Stimulated activated CD4-positive, alpha-beta T cell treated with anti-CD3 and anti-CD28 coated beads, Interleukin-4, amount 100 ng/mL, for 4 hours (primary cell): ENCODE results near the gene LAMB1.

Source experiments
- DNase-seq, 2 experiments: peaks; one replicate each; pipeline ENCODE4 v3.0.0-alpha.2; 2020

LAMB1 gene

GRCh38 chr7:108016841-108017775, 14.1 kb upstream of the LAMB1 start:
- no peak for DNase-seq

DNA sequence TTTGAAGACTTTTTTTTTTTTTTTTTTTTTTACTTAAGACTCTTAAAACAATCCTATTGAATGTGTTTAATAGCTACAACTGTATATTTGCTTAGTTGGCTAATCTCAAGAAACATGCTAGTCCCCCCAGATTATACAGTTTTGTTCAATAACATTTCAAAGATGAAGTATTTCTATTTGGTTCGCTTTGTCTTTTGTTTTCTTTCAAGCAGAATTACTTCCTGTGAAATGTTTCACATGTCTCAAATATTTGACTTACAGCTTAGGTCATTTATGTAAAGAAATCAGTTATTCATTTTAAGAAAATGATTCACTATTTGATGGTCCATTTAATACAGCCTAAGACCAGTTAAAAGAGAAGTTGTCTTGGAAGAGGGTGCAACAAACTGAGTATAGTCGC, 12.8 kb upstream of the LAMB1 start:
- DNase-seq: no peak

DNA sequence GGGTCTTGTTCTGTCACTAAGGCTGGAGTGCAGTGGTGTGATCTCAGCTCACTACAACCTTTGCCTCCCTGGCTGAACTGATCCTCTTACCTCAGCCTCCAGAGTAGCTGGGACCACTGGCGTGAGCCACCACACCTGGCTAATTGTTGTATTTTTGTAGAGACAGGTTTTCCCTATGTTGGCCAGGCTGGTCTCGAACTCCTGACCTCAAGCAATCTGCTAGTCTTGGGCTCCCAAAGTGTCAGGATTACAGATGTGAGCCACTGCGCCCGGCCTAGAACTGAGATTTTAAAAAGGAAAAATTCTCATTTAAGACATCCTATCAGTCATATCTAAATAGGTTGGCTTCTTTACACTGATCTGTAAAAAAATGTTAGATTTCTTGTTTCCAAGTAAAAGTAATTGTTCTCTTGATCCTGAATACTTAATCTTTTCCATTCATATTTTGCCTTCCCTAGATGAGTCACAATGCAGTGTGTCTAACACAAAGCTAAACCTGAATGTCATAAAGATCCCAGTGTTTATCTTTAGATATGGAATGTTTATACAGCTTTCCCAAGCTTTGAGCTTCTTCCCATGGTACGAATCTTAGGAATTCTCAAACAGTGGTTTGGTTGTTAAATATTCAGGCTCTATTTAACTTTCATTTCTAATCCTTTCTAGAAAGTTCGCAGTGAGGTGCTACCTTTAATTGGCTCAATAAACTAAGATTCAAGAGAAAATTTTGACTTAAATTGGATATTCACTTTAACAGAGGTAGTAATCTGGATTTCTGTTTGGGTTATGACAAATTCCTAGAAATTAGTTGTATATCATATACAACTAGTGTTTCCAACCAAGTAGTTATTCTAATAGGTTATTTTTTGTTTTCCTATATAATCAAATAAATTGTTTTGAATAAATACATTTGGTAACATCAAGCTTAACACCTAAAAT, 12.1 kb upstream of the LAMB1 start:
- DNase-seq: no peak

DNA sequence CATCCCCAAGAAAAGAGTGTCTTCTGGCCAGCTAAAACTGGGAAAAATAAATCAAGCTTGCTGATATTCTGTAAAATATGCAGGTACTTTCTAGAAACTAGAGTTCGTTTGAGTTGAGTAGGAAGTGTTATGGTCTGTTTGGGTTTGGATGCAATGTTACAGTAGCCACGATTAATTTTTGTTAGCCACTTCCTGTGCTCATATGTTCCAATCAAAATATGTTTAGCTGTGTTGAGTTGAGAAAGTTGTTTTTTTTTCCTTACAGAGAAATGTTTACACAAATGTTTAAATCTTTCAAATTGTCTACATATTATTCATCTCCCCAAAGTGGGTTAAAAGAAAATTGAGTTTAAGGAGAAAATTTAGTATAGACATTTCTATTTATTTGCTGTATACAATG, 11.3 kb upstream of the LAMB1 start:
- DNase-seq: no peak

DNA sequence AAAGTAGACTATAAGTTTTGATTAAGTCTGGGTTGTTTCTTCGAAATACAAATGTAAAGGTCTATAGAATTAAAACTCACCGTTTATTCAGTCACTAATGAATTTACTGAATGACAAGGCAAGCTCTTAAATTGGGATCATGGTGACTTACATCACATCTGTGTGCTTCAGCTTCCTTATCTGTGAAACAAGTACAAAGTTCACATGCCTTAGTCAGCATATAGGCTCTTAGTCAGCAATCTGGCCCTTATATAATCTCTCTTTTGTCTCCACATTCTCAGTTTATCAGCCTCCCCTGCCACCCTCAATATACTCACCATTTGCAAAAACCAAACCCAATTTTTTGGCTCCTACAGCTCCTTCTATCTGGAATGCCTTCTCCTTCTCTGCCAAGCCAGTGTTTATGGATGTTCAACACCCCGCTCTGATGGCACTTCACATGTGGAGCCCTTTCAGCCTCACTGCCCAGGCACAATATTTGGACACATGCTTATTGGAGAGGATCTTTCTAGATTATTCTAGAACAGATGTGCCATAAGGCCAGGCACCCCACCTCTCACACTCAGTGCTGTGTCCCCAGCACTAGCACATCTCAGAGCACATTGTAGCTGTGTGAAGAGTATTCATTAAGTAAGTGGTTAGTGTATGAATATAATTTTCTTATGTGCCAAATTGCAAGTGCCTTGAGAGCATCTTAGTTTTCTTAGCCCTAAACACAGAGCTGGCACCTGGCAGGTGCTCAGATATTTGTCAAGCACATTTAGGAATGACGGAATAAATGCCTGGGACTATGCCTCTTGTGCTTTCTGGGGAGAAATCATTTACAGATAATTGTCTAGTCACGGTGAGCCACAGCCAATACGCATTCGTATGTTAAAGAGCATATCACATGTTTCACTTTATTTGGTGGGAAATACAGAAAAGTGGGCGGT, 9.8 kb upstream of the LAMB1 start:
- DNase-seq: no peak

DNA sequence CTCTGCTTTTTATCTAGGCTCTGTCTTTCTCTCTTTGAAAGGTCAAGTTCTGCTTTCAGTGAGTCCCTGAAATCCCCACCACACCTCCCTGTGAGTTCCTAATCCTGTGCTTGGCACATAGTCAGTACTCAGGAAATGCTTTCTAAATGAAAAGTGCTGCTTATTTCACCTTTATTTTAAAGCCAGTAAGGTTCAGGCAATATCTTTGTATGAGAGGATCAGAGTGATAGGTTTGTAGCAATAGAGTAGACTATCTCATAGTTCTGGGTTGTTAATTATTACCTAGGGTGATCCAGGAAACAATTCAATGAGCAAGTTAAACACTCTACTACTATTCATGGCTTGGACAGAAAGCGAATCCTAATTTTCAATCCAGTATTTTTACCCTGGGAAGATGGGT, 7.4 kb upstream of the LAMB1 start:
- no peak for DNase-seq

DNA sequence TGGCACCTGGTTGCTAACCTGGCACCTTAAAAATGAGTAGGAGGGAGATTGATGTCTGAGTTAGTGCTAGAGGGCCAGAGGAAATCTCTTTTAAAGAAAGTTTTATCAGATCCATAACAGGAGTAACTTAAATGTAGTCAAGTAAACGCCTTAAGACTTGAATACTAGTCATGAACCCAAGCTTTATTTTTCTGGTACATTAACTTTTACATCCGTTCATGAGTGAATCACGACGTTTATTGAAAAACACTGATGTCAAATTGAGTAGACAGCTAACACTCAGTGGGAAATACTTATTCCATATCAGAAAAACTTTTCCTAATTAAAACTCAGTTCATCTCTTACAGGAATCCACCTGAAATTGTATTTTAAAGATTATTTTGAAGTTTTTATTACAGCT, 6.9 kb upstream of the LAMB1 start:
- no peak for DNase-seq

DNA sequence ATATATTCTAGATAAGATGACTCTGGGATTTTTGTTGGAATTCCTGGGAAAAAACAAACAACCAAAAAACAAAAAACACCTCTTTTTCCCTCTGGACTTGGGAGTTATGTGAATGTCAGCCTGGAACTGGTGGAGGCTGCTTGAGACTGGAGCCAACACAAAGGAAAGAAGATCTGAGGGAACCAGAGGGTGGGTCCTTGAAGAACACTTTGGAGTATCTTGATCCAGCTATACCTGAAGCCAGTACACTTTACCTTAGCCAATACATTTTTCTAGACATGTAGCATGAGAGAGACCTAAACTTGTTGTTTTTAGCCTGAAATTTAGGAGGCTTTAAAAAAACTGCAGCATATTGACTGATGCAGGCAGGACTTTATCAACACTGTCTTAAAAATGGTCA, 5.9 kb upstream of the LAMB1 start:
- DNase-seq: no peak

DNA sequence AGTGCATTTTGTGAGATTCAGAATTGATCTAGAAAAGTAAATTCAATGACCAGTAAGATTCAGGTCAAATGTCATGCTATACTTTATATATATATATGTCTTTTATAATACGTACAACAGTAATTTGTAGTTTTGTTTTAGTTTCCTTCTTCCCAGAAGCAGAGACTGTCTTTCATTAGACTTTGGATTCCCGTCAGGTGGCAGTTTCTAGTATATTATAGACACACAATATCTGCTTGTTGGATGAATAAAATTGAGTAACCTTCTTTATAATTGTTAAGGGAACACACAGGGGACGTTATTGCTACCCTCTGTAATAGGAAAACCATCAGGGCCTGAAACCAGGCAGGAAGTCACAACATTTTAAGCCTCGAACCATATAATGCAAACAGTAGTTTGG, 5.3 kb upstream of the LAMB1 start:
- no peak for DNase-seq

- no peak for DNase-seq
These were observed 4.8 kb upstream of the LAMB1 start for GRCh38 chr7:108007762-108008161.

- DNase-seq: no peak
These were observed 4.3 kb upstream of the LAMB1 start for GRCh38 chr7:108007261-108007660.

DNA sequence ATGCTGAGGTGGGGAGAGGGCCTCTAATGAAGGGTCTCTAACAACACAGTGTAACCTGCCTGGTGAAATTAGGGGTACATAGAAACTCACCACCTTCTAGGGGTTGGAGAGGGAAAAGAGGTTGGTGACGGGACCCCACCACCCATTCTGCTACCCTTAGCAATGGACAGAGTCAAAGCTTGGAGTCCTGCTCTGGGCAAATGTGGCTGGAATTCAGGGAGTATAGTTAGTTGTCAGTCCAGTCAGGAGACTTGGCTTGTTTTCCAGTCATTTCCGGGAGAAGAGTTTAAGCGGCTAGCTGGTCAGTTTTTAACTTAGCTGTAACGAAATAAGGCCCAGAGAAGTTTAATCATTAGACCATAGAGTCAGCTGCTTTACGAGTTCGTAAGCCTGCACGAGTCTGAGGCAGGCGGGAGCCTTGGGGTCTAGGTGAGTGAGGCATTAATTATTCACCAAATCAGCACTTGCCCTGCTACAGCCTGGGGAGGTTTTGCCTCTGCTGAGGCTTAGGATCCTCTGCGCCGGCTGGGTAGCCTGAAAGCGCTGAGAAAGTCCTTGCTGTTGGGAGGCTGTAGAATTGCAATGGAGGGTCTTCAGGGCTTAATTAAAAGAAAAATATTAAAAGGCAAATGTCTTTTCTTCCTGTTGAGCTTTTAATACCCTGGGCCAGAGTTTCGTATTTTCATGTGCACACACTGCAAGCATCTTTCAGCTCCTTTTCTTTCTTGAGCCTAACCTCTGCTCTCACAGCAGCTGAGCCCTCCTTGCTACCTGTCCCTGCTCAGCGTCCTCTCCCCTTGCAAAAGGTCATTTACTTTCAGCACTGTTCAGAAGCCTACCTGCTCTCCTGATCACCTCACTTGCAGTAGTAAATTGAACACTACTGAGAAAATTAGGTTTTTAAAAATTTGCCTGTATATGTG, 1.5 kb upstream of the LAMB1 start:
- no peak for DNase-seq

DNA sequence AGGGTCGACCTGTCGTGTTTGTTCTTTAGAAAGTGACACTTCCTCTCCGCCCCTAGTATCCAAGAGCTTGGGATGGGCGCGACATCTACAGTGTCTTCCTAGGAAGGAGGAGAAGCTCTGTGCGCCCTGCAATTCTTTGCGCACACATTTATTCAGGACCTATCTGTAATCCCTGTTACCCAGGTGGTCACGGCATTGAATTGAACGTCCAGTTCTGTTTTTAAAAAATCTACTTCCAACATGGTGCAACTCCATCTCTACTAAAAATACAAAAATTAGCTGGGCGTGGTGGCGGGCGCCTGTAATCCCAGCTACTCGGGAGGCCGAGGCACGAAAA, 606 bp upstream of the LAMB1 start:
- DNase-seq: no peak

DNA sequence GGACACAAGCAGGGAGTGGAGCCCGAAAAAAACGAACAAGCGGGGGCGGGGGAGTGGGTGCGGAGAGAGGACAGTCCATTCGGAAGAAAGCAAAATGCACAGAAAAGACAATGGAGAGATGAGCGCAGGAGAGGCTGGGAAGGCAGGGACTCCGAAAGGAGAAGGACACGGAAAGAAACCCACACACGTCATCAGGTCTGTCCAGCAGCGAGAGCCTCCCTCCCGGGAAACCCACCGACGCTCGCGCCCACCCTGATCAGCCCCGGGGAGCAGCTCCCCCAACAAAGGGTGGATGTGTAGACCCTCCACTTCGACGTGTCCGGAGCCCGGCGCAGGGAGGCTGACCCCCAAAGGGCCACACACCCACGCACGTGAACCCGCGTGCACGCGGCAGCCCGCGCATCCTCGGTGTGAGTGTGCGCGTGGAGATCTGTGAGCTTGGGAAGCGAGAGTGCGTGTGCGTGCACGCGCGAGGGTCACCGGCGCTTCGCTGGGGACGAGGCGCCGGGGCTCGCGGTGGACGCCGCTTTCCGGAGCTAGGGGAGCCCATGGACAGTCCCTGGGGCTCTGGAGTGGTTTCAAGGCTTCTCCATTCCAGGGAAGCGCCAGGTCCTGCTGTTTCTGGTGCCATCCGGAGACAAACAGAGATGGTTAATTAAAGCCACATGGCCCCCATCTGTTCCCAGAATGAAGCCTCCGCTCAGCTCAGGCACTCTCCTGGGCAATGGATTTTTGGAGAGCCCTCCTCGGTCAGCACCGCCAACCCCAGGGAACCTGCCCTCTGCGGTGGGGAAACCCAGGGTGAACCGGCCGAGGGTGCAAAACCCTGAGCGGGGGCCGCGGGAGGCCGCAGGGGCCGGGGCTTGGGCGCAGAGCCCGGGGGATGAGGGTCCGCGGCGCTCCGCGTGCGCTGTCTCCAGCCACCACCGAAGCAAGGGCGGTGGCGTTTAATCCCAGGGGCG, 916 bp downstream of the LAMB1 start:
- no peak for DNase-seq

DNA sequence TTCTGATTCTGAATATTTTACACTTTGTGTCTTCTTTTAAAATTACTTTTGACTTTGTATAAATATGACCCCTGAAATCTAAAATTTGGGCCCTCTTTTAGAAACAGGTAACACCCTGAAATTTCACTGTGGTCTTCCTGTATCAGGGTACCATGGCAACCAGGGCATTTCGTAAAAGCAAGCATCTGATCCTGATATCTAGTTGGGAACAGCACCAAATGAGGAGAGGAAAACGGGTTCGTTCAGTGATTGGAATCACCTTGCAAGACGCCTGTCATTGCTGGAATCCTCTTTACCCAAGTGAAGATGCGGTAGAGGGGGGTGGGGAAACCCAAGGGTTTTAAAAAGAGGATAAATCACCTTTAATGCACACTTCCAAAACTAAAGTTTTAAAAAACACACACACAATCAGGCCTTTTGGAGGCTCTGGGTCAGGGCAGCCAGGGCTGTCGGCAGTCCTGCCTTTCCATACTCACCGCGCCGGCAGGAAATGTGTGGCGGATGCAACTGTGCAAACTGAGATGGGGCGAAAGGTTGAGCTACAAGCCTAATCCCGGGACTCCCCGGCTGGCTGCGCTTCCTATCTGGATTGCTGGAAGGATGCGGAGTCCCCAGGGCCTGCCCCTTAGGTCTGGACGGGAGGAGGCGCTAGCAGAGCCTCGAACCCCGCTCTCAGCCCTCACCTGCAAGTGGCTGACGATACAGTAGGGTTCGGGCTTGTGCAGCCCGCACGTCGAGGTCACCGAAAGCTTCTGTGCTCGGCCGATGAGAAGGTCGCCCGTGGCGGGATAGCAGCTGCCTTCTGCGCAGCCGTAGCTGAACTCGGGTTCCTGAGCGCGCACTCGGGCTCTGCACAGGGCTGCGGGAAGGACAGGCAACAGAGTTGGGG, 1.8 kb downstream of the LAMB1 start:
- DNase-seq: no peak

GRCh38 chr7:107999779-108000560, 3.0 kb downstream of the LAMB1 start:
- no peak for DNase-seq

DNA sequence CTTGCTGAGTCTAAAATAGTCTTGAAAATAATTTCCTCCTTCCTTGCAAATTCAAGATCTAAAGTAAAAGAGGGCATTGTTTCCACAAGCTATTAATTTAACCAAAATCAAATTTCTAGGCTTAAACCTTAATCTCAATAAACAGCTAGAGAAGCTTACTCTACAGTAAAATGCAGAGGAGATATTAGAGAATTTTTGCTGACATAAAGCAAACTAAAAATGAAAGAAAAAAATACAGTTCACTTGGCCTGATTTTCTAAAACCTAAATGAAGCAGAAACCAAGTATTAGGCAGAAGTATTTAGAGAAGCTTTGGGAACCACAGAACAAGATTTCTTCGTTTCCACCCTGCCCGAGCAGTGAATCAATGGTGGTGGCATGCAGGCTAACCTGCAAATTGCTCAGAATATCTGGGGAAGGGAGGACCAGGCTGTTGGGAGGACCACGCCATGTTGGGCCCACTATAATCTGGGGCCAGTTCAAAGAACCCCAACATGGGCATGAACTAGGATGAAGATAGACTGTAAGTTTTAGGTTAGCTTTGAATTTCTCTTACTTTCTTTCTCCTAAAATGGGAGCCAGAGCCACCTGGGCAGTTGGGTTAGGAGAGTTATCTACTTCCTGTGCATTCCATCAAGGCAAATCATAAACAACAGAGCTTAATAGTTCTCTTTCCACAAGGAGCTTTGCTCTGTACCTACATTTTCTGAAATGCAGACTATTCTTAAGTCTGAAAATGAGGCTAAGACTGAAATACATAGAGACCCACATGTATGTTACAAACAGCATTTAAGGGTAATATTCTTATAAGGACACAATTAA, 4.1 kb downstream of the LAMB1 start:
- no peak for DNase-seq

DNA sequence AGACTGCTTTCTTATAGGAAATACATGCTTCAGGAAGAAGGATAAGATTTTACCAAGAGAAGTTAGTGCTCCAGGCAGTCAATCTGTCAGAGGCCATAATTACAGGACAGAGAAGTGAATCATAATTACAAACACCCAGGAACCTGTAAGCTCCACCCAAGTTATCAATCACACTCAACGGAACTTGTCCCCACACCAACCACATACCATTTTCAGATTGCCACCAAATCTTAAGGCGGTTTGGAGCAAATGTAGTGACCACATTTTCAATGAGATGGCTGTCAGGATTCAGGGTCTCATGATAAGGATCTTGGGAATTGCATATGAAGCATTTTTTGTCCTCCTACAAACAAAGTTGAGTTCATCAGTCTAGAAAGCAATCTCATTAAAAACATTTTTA, 4.8 kb downstream of the LAMB1 start:
- no peak for DNase-seq
